Stimulated activated CD4-positive, alpha-beta T cell treated with anti-CD3 and anti-CD28 coated beads, Interleukin-2, amount 100 ng/mL, for 48 hours (primary cell): ENCODE data around the gene SLF2.

Source experiments
- DNase-seq, 2 donors: peaks; one replicate each; pipeline ENCODE4 v3.0.0-alpha.2; 2020

The SLF2 gene

GRCh38 chr10:100982916-100983830 is 70.4 kb downstream of the SLF2 start:
- DNase-seq, result no peak

- DNase-seq, result no peak
These were observed 71.3 kb downstream of the SLF2 start for GRCh38 chr10:100983868-100984671.

GRCh38 chr10:100984672-100985177 is 72.0 kb downstream of the SLF2 start:
- DNase-seq, result no peak

- no peak for DNase-seq
These were observed 72.6 kb downstream of the SLF2 start for GRCh38 chr10:100985336-100985735.

GRCh38 chr10:100986623-100986951 is 73.8 kb downstream of the SLF2 start:
- DNase-seq, result no peak

GRCh38 chr10:100986952-100987684 is 74.4 kb downstream of the SLF2 start, which contains the start of the genes MRPL43 and TWNK:
TSS of gene MRPL43 (minus strand) at chr10:100987497. CDS start at chr10:100987443, 54 bp downstream.
TSS of gene TWNK (plus strand) at chr10:100987543. CDS start at chr10:100988211, 668 bp downstream.
- DNase-seq, result peak; percentile 78 to 81

GRCh38 chr10:100987685-100988049 is 74.9 kb downstream of the SLF2 start:
- no peak for DNase-seq

- DNase-seq, result no peak
These were observed 75.4 kb downstream of the SLF2 start for GRCh38 chr10:100988166-100988565.

GRCh38 chr10:100989088-100989487 is 76.3 kb downstream of the SLF2 start:
- DNase-seq, result no peak

- DNase-seq, result no peak
These were observed 81.4 kb downstream of the SLF2 start for GRCh38 chr10:100993986-100994708.

GRCh38 chr10:100995181-100995580 is 82.4 kb downstream of the SLF2 start:
- no peak for DNase-seq

- peak; percentile 25 to 32 for DNase-seq
These were observed 84.1 kb downstream of the SLF2 start for GRCh38 chr10:100996678-100997359.

GRCh38 chr10:100997360-100998182 is 84.8 kb downstream of the SLF2 start:
- DNase-seq, result peak; percentile 69 to 73

GRCh38 chr10:100998183-100998990 is 85.6 kb downstream of the SLF2 start:
- peak; percentile 49 to 58 for DNase-seq

GRCh38 chr10:100998991-100999741 is 86.4 kb downstream of the SLF2 start:
- peak; percentile 70 to 82 for DNase-seq

GRCh38 chr10:100999742-101000126 is 87.0 kb downstream of the SLF2 start, which contains the start of gene LZTS2:
TSS of gene LZTS2 (plus strand) at chr10:100999808. CDS start at chr10:101002539, 2,731 bp downstream.
- DNase-seq, result no peak

GRCh38 chr10:101000127-101000914 is 87.6 kb downstream of the SLF2 start:
- no peak for DNase-seq
